Embryonic facial prominence (tissue), 1 donor: Measurements from ENCODE around the gene TRABD.

ENCODE experiments used
- DNase-seq: peaks from one replicate; pipeline ENCODE4 v3.0.0-alpha.2; 2016; ENCODE audit errors: extremely low spot score

TRABD gene

GRCh38 chr22:50217543-50218152 is 31.9 kb downstream of the TRABD start:
- no peak for DNase-seq

GRCh38 chr22:50218153-50218995 is 32.7 kb downstream of the TRABD start:
- DNase-seq, result no peak

- no peak for DNase-seq
Measured at GRCh38 chr22:50218996-50219727, 33.4 kb downstream of the TRABD start.

GRCh38 chr22:50219800-50220602 is 34.3 kb downstream of the TRABD start:
- DNase-seq, result no peak

GRCh38 chr22:50220603-50221409 is 35.1 kb downstream of the TRABD start:
- DNase-seq, result no peak

- DNase-seq, result no peak
Measured at GRCh38 chr22:50221410-50222300, 35.9 kb downstream of the TRABD start.

- DNase-seq, result no peak
Measured at GRCh38 chr22:50222508-50222907, 36.8 kb downstream of the TRABD start.

- DNase-seq, result no peak
Measured at GRCh38 chr22:50224071-50224470, 38.4 kb downstream of the TRABD start.

- DNase-seq, result no peak
Measured at GRCh38 chr22:50225200-50225969, 39.7 kb downstream of the TRABD start.

- no peak for DNase-seq
Measured at GRCh38 chr22:50226063-50226874, 40.6 kb downstream of the TRABD start.

GRCh38 chr22:50226875-50227165 is 41.1 kb downstream of the TRABD start:
- DNase-seq, result no peak

GRCh38 chr22:50227579-50228215 is 42.0 kb downstream of the TRABD start:
- no peak for DNase-seq

- DNase-seq, result no peak
Measured at GRCh38 chr22:50228366-50228765, 42.7 kb downstream of the TRABD start.

- no peak for DNase-seq
Measured at GRCh38 chr22:50229370-50229769, 43.7 kb downstream of the TRABD start.

GRCh38 chr22:50232481-50233151 is 46.9 kb downstream of the TRABD start:
- no peak for DNase-seq

GRCh38 chr22:50233223-50233622 is 47.5 kb downstream of the TRABD start:
- no peak for DNase-seq

- no peak for DNase-seq
Measured at GRCh38 chr22:50236731-50237409, 51.2 kb downstream of the TRABD start.
